HG03442 (cell line): ENCODE measurements around the gene ALPL.
"Not testable (repeated sequence)": the region's sequence is repeated elsewhere in the genome, so short reads cannot be mapped to it uniquely, and the experiment has no call there.

Source experiments
- ATAC-seq: cut with Tn5 transposase; IDR thresholded peaks from one replicate; pipeline ENCODE4 v1.9.1; 2021; ENCODE audit warnings: mild to moderate bottlenecking, moderate library complexity; ENCODE audit not compliant: unreplicated experiment

Gene ALPL

DNA sequence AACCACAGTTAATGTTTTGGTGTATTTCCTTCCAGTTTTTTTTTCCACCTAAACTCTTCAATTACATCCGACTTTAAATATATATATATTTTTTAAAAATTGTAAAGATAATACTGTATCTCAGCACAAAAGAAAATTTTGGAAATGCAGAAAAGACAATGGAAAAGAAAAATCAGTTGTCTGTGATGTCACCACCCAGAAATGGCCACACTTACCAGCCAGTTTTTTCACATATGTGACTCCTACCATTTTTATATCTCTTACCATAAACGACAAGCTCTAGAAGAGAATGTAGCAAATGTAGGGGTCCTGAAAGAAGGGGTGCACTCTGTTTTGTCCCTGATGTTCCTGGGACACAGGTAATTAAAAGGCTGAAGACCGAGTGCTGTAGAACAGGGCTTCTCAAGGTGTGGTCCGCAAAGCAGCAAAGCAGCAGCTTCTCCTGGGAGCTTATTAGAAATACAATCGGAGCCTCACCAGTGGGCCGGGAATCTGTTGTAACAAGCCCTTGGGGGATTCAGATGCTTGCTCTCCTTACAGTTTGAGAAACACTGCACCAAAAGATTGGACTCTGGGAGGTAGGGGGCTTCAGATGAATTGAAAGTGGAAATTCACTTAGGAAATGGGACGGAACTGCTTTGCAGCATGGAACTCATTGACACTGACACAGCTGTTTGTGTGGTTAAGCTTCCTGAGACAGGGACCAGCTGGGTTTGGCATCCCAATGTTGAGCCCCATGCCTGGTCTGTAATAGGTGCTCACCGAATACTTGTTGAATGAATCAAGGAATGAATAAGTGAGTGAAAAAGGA, 44.1 kb downstream of the ALPL start:
- ATAC-seq, result no peak

DNA sequence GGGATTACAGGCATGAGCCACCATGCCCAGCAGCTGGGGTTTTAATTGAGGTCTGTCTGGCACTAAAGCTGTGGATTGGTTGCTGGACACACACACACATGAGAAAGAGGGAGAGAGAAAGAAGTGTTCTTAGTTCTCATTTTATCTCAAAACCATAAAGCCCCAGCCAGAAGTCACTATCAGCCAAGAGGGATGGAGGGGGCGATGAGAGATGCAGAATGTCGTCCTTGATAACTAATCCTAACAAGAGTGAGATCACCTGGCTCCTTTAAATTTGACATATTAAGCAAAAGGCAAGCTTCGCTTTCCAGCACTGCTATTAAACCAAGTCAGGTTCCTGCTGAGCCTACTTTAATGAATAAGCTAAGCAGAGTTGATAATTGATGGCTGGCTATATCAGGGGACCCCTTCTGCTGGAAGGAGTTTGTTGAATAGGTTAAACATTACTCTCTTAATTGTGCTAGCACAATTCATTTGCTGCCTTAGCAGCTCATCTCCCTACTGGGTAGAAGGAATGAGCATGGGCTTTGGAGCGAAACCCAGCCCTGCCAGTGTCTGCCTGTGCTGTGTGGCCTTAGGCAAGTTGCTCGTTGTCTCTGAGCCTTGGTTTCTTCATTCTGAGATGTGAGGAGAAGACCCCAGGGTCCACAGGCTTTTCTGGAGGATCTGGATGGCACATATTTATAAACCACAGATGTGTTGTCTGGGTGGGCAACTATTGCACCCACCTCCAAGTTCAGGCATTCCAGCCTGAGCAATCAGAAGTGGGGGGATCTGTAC, 50.8 kb downstream of the ALPL start:
- no peak for ATAC-seq

DNA sequence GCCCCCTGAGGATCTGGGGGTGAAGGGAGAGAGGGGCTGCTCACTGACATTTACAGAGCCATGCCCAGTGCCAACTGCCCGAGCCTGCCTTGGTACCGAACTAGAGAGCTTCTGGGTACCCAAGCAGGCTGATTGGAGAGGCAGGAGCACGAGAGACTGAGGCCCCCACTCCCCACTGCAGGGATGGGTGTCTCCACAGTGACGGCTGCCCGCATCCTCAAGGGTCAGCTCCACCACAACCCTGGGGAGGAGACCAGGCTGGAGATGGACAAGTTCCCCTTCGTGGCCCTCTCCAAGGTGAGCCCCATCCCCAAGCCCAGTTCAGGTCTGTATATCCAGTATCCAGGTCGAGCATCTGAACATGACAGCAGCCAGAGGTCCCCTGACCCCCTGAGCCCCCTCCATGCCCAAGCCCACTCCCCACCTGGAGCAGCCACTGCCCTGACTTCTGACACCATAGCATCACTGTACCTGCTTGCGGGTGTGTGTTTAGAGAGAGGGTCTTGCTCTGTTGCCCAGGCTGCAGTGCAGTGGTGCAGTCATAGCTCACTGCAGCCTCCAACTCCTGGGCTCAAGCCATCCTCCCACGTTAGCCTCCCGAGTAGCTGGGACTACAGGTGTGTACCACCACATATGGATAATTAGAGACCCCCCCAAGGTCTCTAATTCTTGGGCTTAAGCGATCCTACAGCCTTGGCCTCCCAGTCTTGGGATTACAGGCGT, 51.9 kb downstream of the ALPL start:
- ATAC-seq, result no peak

DNA sequence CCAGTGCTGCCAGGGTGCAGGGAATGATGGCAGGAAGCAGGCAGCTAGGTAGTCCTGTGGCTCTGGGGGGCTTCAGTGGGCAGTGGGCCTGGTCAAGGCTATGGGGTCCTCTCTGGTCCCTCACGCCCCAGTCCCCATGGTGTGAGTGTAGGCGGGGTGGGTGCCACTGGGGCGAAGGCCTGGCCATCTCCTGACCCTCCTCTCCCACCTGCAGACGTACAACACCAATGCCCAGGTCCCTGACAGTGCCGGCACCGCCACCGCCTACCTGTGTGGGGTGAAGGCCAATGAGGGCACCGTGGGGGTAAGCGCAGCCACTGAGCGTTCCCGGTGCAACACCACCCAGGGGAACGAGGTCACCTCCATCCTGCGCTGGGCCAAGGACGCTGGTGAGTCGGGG, 53.7 kb downstream of the ALPL start:
- no peak for ATAC-seq

DNA sequence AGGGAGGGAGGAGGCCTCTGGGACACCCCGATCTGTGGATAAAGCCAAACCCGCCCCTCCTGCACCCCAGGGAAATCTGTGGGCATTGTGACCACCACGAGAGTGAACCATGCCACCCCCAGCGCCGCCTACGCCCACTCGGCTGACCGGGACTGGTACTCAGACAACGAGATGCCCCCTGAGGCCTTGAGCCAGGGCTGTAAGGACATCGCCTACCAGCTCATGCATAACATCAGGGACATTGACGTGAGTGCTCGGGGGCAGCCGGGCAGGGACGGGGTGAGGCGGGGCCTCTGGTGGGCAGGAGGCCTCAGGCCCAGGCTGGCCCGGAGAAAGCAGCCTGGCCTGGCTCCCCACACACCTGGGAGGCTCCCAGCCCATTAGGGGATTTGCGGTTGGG, 54.7 kb downstream of the ALPL start:
- no peak for ATAC-seq

DNA sequence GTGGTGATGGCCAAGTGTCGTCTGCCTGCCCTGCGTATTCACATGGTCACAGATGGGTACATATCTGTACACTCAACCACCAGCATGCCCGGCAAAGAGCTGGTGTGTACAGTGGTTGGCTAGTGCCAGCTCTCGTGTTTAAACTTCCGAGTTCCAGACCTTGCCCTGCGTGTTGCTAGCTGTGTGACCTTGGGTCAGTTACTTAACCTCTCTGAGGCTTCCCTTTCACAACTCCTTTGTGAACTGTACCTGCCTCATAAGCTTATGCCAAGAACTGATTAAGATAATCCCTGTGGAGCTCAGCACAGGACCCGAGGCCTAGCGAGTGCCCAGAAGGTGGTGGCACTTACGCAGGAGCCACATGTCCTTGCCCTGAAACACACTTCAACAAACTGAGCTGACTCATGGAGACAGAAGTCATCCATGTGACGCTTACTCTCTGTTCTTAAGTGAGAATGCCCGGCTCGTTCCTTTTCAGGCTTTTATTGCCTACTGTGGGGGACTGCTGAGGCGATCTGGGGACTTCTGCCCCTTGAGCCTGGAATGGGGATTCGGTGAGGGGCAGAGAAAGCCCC, 55.4 kb downstream of the ALPL start:
- no peak for ATAC-seq

DNA sequence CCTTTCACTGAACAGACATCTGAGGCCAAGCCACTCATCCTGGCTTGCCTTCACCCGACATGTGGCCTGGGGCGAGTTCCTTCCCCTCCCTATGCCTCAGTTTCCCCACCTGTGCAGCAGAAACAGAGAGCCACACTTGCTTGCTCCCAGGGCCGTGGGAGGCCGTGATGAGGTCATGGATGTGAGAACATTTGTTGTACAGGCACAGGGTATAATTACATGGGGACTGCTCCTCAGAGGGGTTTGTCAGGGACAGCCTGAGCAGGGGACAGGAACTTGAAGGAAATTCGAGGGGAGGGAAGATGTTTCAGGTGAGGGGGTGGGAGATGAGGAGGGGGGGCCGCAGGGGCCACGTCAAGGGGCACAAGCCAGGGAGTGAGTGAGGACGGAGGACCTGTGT, 56.1 kb downstream of the ALPL start:
- no peak for ATAC-seq

DNA sequence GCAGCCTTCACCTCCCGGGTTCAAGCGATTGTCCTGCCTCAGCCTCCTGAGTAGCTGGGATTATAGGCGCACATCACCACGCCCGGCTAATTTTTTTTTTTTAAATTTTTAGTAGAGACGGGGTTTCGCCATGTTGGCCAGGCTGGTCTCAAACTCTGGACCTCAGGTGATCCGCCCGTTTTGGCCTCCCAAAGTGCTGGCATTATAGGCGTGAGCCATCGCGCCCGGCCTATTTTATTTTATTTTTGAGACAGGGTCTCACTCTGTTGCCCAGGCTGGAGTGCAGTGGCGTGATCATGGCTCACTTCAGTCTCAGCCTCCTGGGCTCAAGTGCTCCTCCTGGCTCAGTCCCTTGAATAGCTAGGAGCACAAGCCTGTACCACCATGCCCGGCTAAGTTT, 57.1 kb downstream of the ALPL start:
- not testable (repeated sequence) for ATAC-seq

DNA sequence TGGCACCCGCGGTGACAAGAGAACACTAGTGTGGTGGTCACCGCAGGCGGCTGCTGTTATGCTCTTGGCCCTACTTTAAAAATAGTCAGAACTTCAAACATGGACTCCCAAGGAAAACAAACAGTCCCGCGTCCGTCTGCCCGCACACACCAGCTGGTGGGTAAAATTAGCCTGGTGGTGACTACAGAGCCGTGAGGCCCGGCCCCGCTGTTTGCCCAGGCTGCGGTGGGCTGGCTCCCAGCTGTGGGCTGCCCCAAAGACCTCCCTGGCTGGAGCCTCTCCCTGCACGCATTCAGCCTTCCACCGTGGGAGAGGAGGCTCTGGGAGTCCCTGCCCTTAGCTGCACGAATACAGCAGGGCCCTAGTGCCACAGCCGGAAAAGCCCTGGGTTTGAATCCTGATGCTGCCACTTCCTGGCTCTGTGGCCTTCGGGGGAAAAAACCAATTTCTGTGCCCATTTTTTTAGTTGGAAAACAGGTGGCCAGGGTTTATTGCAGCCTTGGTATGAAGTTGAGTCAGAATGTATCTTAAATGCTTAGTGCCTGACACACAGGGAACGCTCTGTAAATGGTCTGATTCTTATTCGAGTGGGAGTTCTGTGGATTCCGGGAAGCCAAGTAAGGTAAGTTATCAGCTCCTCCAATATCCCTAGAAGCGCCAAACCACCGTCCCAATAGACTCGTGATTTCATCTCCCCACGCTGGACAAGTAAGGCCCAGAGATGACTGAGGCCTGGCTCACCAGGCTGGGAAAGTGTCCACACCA, 58.2 kb downstream of the ALPL start:
- no peak for ATAC-seq

DNA sequence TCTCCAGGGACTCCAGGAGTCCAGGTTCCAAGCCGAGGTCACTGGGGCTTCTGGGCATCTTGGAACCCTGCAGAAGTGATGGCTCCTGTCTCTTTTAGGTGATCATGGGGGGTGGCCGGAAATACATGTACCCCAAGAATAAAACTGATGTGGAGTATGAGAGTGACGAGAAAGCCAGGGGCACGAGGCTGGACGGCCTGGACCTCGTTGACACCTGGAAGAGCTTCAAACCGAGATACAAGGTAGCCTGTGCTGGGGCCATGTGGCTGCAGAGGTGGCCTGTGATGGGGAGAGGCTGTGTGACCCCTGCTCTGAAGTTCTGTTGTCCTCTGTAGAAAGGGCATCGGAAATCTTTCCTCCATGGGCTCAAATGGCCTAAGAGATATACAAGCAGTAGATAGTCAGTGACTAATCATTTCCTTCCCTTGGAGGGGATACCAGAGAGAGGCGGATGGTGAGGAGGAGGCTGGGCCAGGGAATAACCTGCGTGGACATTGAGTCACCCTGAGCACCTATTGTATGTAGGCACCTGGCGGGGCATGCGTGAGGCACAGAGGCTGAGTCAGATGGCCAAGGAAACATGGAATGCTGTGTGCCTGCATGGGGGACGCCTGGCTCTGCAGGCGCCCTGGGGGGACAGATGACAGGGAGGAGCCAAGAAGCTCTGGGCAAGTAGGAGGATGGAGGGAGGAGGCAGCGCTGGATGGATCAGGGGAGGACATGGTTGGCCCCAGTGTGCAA, 59.0 kb downstream of the ALPL start:
- no peak for ATAC-seq

DNA sequence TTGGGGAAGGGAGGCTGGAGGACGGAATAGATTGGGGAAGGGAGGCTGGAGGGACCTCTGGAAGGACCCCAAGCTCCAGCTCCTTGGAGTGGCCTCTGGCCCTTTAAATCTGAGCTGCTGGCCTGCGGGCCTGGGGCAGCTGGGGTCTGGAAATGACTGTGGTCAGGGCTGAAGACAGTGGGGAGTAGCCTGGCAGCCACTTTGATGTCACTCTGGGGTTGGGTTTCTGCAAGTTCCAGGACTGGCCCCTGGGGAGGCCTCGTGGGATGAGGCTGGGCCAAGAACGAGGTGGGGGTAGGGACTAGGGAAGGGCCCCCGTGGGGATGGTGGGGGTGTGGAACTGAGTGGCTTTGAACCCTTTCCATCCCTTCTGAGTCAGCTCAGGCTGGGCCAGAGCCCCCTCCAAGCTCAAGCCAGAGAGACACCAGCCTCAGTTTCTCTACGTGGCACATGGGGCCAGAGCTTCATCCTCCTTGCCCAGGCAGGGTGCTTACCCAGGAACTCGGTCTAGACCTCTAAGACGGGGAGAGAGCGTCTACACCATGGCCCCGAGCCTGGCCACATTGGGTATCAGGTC, 59.7 kb downstream of the ALPL start:
- no peak for ATAC-seq

DNA sequence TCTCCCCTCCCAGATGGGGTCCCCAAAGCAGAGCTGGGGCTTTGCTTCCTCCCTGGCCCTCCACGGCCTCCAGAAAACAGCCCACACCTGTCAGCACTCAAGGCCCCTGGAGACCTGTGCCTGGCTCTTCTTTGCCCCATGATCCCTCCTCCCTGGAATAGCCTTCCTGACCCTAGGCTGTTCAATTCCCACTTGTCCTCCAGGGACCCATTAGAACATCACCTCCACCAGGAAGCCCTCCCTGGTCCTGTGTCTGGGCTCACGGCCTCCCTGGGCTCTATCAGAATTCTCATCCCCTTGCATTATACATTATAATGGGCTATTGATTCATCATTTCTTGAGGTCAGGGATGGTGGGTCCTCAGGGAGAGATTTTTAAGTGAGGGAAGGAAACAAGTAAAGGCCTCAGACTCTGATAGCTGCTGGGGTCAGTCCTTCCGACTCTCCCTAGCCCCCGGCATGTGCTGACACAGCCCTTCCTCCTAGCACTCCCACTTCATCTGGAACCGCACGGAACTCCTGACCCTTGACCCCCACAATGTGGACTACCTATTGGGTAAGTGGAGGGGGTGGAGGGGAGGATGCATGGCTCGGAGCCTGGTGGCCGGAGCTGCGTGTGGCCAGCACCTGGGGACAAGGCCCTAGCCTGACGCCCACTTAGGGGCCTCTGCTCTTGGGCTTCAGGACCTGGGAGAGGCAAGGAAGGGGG, 60.8 kb downstream of the ALPL start:
- no peak for ATAC-seq

DNA sequence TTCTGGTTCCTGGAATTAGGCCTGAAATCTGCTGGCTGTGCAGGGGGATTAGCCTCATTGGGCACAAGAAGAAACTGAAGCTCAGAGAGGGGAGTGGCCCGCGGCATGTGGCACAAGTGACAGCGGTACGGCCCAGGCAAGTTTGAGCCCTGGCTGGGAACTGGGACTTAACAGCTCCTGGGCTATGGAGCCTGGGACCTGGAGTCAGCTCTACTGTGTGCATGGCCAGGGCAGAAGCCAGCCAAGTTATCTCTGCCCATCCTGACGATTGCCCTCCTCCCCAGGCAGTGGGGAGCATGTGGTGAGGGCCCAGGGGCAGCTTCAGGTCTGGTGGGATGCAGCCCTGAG, 61.3 kb downstream of the ALPL start:
- ATAC-seq, result no peak

DNA sequence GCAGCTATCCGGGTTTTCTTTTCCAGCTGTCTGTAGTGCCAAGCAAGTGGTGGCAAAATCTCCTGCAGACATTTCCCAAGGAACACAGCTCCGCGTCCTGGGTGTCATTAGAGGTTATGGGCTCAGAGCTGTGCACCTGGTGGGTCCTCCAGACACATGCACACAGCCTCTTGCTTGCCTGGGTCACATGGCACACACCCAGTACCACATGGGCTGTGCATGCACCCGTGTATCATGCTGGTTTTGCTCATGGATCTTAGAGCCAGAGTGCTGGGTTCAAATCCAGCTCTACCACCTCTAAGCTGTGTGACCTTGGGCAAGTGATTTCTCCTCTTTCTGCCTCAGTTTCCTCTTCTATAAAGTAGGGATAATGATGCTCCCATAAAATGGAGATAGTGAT, 61.7 kb downstream of the ALPL start:
- no peak for ATAC-seq

DNA sequence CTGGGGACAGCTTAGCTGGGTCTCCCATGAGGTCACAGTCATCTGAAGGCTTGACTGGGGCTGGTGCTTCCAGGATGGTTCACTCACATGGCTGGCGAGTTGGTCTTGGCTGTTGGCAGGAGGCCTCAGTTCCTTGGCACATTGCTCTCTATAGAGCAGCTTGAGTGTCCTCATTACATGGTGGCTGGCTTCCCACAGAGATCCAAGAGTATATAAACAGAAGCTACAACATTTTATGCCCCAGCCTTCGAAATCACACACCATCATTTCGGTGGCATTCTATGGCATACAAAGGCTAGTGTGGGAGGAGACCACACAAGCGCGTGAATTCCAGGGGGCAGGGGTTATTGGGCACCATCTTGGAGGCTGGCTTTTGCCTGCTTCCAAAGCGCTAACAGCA, 63.0 kb downstream of the ALPL start:
- no peak for ATAC-seq

DNA sequence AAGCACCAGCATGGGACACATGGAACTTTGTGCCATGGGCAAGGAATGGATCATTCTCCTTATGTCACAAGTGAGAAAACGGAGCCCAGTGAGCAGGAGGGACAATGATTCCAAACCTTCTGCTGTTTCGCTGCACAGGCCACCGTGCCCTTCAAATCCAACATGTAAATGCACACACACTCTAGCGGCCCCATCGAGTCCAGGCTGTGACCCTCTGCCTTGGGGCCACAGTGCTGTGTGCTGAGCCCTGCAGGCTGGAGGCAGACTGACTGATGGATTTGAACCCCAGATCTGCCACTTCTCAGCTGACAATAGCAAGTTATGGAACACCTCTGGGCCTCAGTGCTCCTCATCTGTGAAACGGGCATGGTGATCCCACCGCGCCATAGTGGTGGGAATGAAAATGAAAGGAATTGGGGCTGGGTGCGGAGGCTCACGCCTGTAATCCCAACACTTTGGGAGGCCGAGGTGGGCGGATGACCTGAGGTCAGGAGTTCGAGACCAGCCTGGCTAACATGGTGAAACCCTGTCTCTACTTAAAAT, 63.6 kb downstream of the ALPL start:
- no peak for ATAC-seq

DNA sequence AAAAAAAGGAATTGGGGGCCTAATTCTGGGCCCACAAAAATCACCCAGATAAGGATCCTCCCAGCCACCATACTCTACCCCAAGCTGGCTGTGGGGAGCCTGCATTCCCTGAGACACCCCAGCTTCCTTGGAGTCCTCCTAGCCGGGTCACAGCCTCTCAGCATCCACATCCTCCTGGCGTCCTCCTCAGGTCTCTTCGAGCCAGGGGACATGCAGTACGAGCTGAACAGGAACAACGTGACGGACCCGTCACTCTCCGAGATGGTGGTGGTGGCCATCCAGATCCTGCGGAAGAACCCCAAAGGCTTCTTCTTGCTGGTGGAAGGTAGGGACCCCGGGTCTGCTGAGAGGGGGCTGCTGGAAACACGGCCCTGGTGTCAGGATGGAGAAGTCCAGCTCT, 64.3 kb downstream of the ALPL start:
- no peak for ATAC-seq

DNA sequence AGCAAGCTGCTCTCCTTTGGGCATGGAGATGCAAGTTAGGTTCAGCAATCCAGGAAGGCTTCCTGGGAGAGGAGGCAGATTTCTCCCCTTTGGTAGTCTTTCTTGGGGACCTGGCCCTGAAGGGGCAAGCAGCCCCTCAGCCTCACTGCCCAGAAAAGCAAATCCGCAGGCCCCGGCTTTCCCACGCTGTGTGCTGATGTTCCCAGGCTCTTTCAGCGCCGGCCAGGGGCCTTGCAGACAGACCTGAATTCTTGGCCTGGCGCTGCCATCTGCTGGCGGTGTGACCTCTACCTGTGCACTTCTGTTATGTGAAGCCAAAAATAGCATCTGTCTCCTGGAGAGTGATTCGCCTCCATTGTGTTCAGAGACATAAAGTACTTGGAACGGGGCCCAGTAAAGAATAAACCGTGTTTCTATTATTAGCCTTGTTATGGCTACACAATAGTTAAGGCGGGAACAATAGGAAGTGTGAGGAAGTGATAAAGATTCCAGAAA, 64.8 kb downstream of the ALPL start:
- ATAC-seq, result no peak
